Stimulated activated CD4-positive, alpha-beta T cell treated with anti-CD3 and anti-CD28 coated beads, Interleukin-2, amount 100 ng/mL, for 24 hours (primary cell): ENCODE results near the gene ZNF524.
A peak's percentile ranks its signal among the peaks of the same experiment; 100 is the strongest.
"Not testable (repeated sequence)": the region's sequence is repeated elsewhere in the genome, so short reads cannot be mapped to it uniquely, and the experiment has no call there.

ENCODE experiments used
- DNase-seq, 2 donors: peaks; one replicate each; pipeline ENCODE4 v3.0.0-alpha.2; 2020

The ZNF524 gene

GRCh38 chr19:55599842-55600661 is at the start of gene ZNF524:
ZNF524 (plus strand) TSS chr19:55600288; CDS start chr19:55602113, 1,825 bp downstream.
- DNase-seq = peak; percentile 83 to 84

GRCh38 chr19:55550321-55550650 is 49.8 kb upstream of the ZNF524 start:
- DNase-seq = no peak

GRCh38 chr19:55552206-55552605 is 47.9 kb upstream of the ZNF524 start:
- no peak for DNase-seq

GRCh38 chr19:55552620-55553019 is 47.5 kb upstream of the ZNF524 start:
- DNase-seq = no peak

GRCh38 chr19:55553217-55554182 is 46.6 kb upstream of the ZNF524 start:
- DNase-seq = no peak

- no peak for DNase-seq
Measured at GRCh38 chr19:55554302-55554701, 45.8 kb upstream of the ZNF524 start.

- DNase-seq = no peak
Measured at GRCh38 chr19:55554741-55555152, 45.3 kb upstream of the ZNF524 start.

GRCh38 chr19:55559684-55560083 is 40.4 kb upstream of the ZNF524 start:
- no peak for DNase-seq

- DNase-seq = no peak
Measured at GRCh38 chr19:55563261-55563690, 36.8 kb upstream of the ZNF524 start.

GRCh38 chr19:55566823-55567222 is 33.3 kb upstream of the ZNF524 start:
- DNase-seq = no peak

GRCh38 chr19:55567708-55568328 is 32.3 kb upstream of the ZNF524 start:
- DNase-seq = no peak

GRCh38 chr19:55569477-55569876 is 30.6 kb upstream of the ZNF524 start:
- DNase-seq = not testable (repeated sequence)

- DNase-seq = not testable (repeated sequence)
Measured at GRCh38 chr19:55573929-55574328, 26.2 kb upstream of the ZNF524 start.

- no peak for DNase-seq
Measured at GRCh38 chr19:55576746-55577145, 23.3 kb upstream of the ZNF524 start.

- DNase-seq = no peak
Measured at GRCh38 chr19:55578031-55578760, 21.9 kb upstream of the ZNF524 start.

- DNase-seq = no peak
Measured at GRCh38 chr19:55578761-55579747, 21.0 kb upstream of the ZNF524 start.

- DNase-seq = no peak
Measured at GRCh38 chr19:55579766-55580621, 20.1 kb upstream of the ZNF524 start.

GRCh38 chr19:55580628-55581144 is 19.4 kb upstream of the ZNF524 start, which contains the start of gene ZNF579:
ZNF579 (minus strand) TSS chr19:55580848; CDS start chr19:55579639, 1,209 bp downstream.
- DNase-seq = peak; percentile 87 to 88

GRCh38 chr19:55581145-55581822 is 18.8 kb upstream of the ZNF524 start:
- DNase-seq = peak in 1 of 2 donors; percentile 33
